Astrocyte of the spinal cord (primary cell): ENCODE measurements around the gene PRMT3.

Experiments
- DNase-seq: peaks from one replicate; pipeline ENCODE4 v3.0.0; 2011; ENCODE audit warnings: low read depth, low spot score
- H3K4me3 ChIP-seq: 2 replicates; pipeline ENCODE4 v1.5.1; 2011; ENCODE audit warnings: low read depth, mild to moderate bottlenecking, low read length, moderate library complexity
- CTCF ChIP-seq: IDR thresholded peaks from 2 replicates; pipeline ENCODE4 v1.5.1; 2012; ENCODE audit warnings: low read depth, mild to moderate bottlenecking, low read length, inconsistent platforms
- in situ Hi-C: cut with HindIII; loops from 2 replicates; pipeline ENCODE4 v1.10.0; 2017; ENCODE audit warnings: low sequenced_read_pairs

Gene PRMT3

GRCh38 chr11:20355221-20356219, 32.0 kb upstream of the PRMT3 start:
- in situ Hi-C loops = loop anchor here (25.0 kb wide), 1 partner anchor 218 kb away; no protein-coding TSS in a partner anchor
- no peak overlapping the region for H3K4me3 ChIP-seq
- peak; percentile 58 for DNase-seq
- TF ChIP-seq CTCF = peak; percentile 77

GRCh38 chr11:20357150-20357549, 30.4 kb upstream of the PRMT3 start:
- H3K4me3 ChIP-seq = no peak overlapping the region
- TF ChIP-seq CTCF = no peak
- DNase-seq = no peak
- in situ Hi-C loops = loop anchor here (25.0 kb wide), 1 partner anchor 220 kb away; no protein-coding TSS in a partner anchor

GRCh38 chr11:20360650-20361049, 26.9 kb upstream of the PRMT3 start:
- no peak for TF ChIP-seq CTCF
- peak; percentile 56 for DNase-seq
- no peak overlapping the region for H3K4me3 ChIP-seq
- in situ Hi-C loops = loop anchor here (25.0 kb wide), 1 partner anchor 223 kb away; no protein-coding TSS in a partner anchor

GRCh38 chr11:20362481-20362880, 25.0 kb upstream of the PRMT3 start:
- in situ Hi-C loops = loop anchor here (25.0 kb wide), 1 partner anchor 225 kb away; no protein-coding TSS in a partner anchor
- DNase-seq = no peak
- no peak for TF ChIP-seq CTCF
- H3K4me3 ChIP-seq = no peak overlapping the region

- TF ChIP-seq CTCF = no peak
- H3K4me3 ChIP-seq = peak overlapping the region; percentile 53
- in situ Hi-C loops = loop anchor here (25.0 kb wide), 1 partner anchor 226 kb away; no protein-coding TSS in a partner anchor
- no peak for DNase-seq
These were observed 24.4 kb upstream of the PRMT3 start for GRCh38 chr11:20363149-20363499.

DNA sequence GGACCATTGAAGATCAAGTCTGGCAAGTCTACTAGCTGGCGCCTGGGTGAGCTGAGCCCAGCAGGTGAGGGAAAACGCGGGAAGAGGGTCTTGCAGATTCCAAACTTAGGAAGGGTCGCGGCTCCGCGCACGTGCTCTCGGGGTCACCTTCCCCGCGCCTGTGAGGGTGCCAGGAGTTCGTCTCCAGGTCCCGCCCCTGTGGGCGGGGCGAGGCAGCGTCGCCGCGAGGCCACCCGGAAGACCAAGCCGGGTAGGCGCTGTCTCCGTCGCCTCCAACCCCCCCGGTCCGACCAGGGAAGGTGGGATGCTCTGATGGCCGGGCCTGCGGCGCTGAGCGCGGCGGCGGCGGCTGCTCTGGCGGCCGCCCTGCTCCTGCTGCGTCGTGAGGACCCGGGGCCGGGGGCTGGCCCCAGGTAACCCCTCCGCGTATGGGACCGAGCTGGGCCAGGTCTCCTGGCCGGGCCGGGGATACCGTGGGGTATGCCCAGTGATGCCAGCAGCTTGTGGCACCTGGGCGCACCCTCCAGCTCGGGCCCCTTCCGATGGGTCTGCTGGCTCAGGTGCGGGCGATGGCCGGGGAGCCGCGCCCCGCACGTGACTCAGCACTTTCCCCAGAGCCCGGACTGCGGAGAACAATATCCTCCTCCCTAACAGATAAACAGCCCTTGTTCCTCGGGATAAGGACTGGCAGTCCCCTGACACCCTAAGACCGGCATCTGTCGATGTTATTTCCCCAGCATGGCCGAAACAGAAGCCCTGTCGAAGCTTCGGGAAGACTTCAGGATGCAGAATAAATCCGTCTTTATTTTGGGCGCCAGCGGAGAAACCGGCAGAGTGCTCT, 23.8 kb upstream of the PRMT3 start, which contains the start of gene HTATIP2:
Gene HTATIP2, plus strand, starts transcription at position 215 of the 841 bp plus-strand sequence. Its CDS starts 524 bp downstream, at position 739.
- peak; percentile 43 for DNase-seq
- in situ Hi-C loops = loop anchor here (25.0 kb wide), 1 partner anchor 226 kb away; no protein-coding TSS in a partner anchor
- H3K4me3 ChIP-seq = peak within 1 kb of the TSS; percentile 53
- TF ChIP-seq CTCF = no peak
